ENCODE results near the gene NPTX1.

DNA sequence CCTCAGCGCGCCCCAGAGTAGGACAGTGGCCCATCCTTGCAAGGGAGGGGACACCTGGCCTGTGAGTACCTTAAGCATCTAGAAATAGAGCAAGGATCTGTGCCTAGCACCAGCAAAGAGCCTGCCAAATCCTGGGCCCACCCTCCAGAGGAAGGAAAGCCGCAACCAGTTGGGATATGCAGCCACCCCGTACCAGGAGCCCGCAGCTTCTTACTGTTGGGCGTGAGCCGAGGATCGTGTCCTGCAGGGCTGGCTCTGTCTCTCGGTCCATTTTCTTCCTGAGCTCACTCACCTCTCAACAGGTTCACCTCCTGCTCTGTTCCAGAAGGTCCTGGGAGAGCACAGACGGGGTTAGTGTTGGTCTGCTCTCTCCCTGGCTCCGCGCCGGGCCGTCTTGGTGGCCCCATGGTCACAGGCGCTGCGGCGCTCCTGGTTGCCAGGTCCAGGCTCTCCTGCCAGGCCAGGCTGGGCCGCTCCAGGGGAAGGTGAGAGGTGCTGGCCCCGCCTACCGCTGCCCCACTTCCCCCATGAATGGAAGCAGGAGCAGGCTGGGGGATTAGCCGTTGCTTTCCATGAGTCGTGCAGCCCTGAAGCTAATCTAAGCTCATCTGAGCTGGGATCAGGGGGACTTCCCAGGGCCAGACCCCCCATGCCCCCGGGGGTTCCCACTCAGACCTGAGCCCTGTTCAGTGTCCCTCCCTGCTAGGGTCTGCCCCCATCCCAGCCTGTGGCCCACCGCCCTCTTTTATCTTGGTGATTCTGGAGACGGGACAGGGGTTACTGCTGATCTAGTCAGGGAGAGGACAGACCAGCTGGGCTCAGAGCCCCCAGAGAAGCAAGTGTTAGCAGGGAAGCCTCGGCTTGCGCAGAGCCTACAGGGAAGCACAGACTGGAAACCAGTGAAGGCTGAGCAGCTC, 48.8 kb downstream of the NPTX1 start:
- TF ChIP-seq, protein P1, sequence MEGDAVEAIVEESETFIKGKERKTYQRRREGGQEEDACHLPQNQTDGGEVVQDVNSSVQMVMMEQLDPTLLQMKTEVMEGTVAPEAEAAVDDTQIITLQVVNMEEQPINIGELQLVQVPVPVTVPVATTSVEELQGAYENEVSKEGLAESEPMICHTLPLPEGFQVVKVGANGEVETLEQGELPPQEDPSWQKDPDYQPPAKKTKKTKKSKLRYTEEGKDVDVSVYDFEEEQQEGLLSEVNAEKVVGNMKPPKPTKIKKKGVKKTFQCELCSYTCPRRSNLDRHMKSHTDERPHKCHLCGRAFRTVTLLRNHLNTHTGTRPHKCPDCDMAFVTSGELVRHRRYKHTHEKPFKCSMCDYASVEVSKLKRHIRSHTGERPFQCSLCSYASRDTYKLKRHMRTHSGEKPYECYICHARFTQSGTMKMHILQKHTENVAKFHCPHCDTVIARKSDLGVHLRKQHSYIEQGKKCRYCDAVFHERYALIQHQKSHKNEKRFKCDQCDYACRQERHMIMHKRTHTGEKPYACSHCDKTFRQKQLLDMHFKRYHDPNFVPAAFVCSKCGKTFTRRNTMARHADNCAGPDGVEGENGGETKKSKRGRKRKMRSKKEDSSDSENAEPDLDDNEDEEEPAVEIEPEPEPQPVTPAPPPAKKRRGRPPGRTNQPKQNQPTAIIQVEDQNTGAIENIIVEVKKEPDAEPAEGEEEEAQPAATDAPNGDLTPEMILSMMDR (IDR thresholded peaks at IDR 0.05; ENCODE audit: insufficient read depth, low read length) = no peak
- TF ChIP-seq POLR2AphosphoS5 (IDR thresholded peaks at IDR 0.05; ENCODE audit: low read depth) (no peak), SPI1 (IDR thresholded peaks at IDR 0.05; ENCODE audit: borderline replicate concordance, low read depth) (no peak), GABPA (IDR thresholded peaks at IDR 0.05; ENCODE audit: low read depth) (no peak)
- TF ChIP-seq, protein P2, sequence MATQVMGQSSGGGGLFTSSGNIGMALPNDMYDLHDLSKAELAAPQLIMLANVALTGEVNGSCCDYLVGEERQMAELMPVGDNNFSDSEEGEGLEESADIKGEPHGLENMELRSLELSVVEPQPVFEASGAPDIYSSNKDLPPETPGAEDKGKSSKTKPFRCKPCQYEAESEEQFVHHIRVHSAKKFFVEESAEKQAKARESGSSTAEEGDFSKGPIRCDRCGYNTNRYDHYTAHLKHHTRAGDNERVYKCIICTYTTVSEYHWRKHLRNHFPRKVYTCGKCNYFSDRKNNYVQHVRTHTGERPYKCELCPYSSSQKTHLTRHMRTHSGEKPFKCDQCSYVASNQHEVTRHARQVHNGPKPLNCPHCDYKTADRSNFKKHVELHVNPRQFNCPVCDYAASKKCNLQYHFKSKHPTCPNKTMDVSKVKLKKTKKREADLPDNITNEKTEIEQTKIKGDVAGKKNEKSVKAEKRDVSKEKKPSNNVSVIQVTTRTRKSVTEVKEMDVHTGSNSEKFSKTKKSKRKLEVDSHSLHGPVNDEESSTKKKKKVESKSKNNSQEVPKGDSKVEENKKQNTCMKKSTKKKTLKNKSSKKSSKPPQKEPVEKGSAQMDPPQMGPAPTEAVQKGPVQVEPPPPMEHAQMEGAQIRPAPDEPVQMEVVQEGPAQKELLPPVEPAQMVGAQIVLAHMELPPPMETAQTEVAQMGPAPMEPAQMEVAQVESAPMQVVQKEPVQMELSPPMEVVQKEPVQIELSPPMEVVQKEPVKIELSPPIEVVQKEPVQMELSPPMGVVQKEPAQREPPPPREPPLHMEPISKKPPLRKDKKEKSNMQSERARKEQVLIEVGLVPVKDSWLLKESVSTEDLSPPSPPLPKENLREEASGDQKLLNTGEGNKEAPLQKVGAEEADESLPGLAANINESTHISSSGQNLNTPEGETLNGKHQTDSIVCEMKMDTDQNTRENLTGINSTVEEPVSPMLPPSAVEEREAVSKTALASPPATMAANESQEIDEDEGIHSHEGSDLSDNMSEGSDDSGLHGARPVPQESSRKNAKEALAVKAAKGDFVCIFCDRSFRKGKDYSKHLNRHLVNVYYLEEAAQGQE (IDR thresholded peaks at IDR 0.05; ENCODE audit: insufficient replicate concordance, low read depth) = no peak
